Chondrocyte (in vitro differentiated cells): Measurements from ENCODE around the gene LIME1. TPM values are rescaled to one million over a fixed set of nuclear protein-coding genes. Genes with fewer than 3 reads are reported as not detected.

Experiments used
- DNase-seq: peaks from one replicate; pipeline ENCODE4 v3.0.0; 2021; ENCODE audit warnings: mixed read lengths, low spot score
- H3K27ac Mint-ChIP-seq: one replicate; pipeline ENCODE4 v1.8.0; 2021; ENCODE audit warnings: mild to moderate bottlenecking, moderate library complexity, mixed read lengths; ENCODE audit not compliant: unreplicated experiment
- H3K27me3 Mint-ChIP-seq: 2 replicates; pipeline ENCODE4 v1.8.0; 2021; ENCODE audit warnings: low read depth, mixed read lengths
- H3K36me3 Mint-ChIP-seq: 2 replicates; pipeline ENCODE4 v1.8.0; 2021; ENCODE audit warnings: low read depth, mixed read lengths
- H3K4me1 Mint-ChIP-seq: 2 replicates; pipeline ENCODE4 v1.8.0; 2021; ENCODE audit warnings: low read depth, mild to moderate bottlenecking, mixed read lengths
- H3K4me3 Mint-ChIP-seq: one replicate; pipeline ENCODE4 v1.8.0; 2021; ENCODE audit warnings: mild to moderate bottlenecking, moderate library complexity, mixed read lengths; ENCODE audit not compliant: unreplicated experiment
- H3K9me3 Mint-ChIP-seq: 2 replicates; pipeline ENCODE4 v1.8.0; 2021; ENCODE audit warnings: low read depth, mixed read lengths
- CTCF ChIP-seq: fragments of 200-600 bp; sonication (generic); IDR thresholded peaks from 2 replicates; pipeline ENCODE4 v1.5.0; 2021; ENCODE audit warnings: antibody characterized with exemption, mild to moderate bottlenecking, moderate library complexity
- total RNA-seq: library from RNA; stranded (reverse); gene quantifications from 3 replicates; pipeline ENCODE4 v1.2.1, GENCODE V29; 2021

LIME1 gene
- total RNA-seq, 1 donor from 2014 or later: 6.8 TPM

- TF ChIP-seq CTCF: no peak
- Mint-ChIP-seq H3K27ac (no peak overlapping the region), H3K4me1 (peaks cover 3% of the 10 kb centered on the region), H3K9me3 (no peaks in the 10 kb centered on the region), H3K27me3 (no peaks in the 10 kb centered on the region), H3K4me3 (no peak overlapping the region), H3K36me3 (peaks cover 4% of the 10 kb centered on the region)
- DNase-seq: peak; percentile 89
Measured at GRCh38 chr20:63734946-63735858, 1.3 kb upstream of the LIME1 start.

DNA sequence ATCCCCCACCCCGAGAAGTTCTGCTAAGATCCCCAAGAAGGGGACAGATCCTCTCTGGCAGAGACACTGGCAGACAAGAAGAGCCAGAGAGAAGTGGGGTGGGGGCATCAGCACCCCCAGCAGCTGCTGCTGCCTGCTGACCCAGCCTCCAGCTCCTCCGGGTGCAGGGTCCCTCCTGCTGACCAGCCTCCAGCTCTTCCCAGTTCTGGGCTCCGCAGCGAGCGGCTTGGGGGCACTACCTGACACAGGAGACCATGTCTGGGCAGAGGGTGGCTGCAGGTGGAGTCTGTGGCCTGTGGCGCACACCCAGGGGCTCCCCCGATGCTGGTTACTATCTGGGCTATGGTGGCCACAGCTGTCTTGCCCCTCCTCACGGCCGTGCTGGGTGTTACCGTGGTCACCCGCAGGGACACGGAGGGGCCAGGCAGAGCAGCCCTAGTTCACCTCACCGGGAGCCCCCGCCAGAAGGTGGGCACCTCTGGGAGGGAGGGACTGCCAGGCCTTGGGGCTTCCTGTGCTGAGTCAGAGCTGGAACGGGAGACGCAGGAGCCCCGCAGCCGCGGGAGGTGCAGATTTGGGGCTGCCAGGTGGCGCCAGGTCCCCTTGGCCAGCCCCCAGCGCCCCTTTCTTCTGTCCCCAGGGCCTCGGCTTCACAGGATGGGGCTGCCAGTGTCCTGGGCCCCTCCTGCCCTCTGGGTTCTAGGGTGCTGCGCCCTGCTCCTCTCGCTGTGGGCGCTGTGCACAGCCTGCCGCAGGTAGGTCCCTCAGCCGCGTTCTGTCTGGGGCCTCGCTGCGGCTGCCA is 630 bp downstream of the LIME1 start:
- peak; percentile 83 for DNase-seq
- Mint-ChIP-seq H3K4me3 (no peak overlapping the region), H3K9me3 (no peaks in the 10 kb centered on the region), H3K36me3 (peaks cover 4% of the 10 kb centered on the region), H3K27ac (no peak overlapping the region), H3K4me1 (peaks cover 3% of the 10 kb centered on the region), H3K27me3 (no peaks in the 10 kb centered on the region)
- no peak for TF ChIP-seq CTCF

- no peak for DNase-seq
- Mint-ChIP-seq H3K27me3 (no peaks in the 10 kb centered on the region), H3K27ac (no peak overlapping the region)
Measured at GRCh38 chr20:63737695-63737944, 1.2 kb downstream of the LIME1 start.

DNA sequence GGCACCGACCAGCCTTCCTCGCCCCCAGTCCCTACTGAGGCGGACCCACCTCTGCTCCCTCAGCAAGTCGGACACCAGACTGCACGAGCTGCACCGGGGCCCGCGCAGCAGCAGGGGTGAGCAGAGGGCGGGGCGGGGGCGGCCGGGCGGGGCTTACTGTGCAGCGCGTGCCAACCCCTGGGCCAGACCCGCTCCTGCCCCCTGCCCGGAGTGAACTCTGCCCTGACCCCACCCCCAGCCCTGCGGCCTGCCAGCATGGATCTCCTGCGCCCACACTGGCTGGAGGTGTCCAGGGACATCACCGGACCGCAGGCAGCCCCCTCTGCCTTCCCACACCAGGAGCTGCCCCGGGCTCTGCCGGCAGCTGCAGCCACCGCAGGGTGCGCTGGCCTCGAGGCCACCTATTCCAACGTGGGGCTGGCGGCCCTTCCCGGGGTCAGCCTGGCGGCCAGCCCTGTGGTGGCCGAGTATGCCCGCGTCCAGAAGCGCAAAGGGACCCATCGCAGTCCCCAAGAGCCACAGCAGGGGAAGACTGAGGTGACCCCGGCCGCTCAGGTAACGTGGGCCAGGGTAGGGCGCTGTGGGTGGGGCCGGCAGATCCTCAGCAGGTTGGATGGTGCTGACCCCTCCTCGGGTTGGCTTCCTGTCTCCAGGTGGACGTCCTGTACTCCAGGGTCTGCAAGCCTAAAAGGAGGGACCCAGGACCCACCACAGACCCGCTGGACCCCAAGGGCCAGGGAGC is 1.7 kb downstream of the LIME1 start:
- no peak overlapping the region for H3K4me3 Mint-ChIP-seq

More at GRCh38 chr20:63737695-63737944, 1.2 kb downstream of the LIME1 start:
- Mint-ChIP-seq H3K4me1 (peaks cover 3% of the 10 kb centered on the region), H3K36me3 (peaks cover 4% of the 10 kb centered on the region), H3K9me3 (no peaks in the 10 kb centered on the region), H3K4me3 (no peak overlapping the region)
- no peak for TF ChIP-seq CTCF

More for the DNA sequence above, 1.7 kb downstream of the LIME1 start:
- H3K9me3 Mint-ChIP-seq: no peaks in the 10 kb centered on the region
- H3K27me3 Mint-ChIP-seq: no peaks in the 10 kb centered on the region
- peak; percentile 90 for DNase-seq
- H3K36me3 Mint-ChIP-seq: peaks cover 4% of the 10 kb centered on the region
- peaks cover 3% of the 10 kb centered on the region for H3K4me1 Mint-ChIP-seq
- TF ChIP-seq CTCF: no peak
- H3K27ac Mint-ChIP-seq: no peak overlapping the region
